ENCODE data around the gene ZMIZ1. TPM values are rescaled to one million over a fixed set of nuclear protein-coding genes. Genes with fewer than 3 reads are reported as not detected.

ZMIZ1 gene
- total RNA-seq, 1 donor from 2014 or later, result 84.7 TPM

- H3K9me3 ChIP-seq, result no peaks in the 10 kb centered on the region
- H3K4me1 ChIP-seq, result peaks cover 57% of the 10 kb centered on the region
- peak; percentile 69 for ATAC-seq
- intact Hi-C loops (cut with DNase I), result no loop called here
- H3K4me3 ChIP-seq, result no peak overlapping the region
- no peaks in the 10 kb centered on the region for H3K27me3 ChIP-seq
- DNase-seq, result peak; percentile 84
- no peak overlapping the region for H3K27ac ChIP-seq
- no peak for TF ChIP-seq CTCF (IDR thresholded peaks at IDR 0.05)
- H3K36me3 ChIP-seq, result no peaks in the 10 kb centered on the region
These were observed 181.5 kb downstream of the ZMIZ1 start for GRCh38 chr10:79250259-79250658.

GRCh38 chr10:79252450-79252849 lies 183.7 kb downstream of the ZMIZ1 start:
- Histone ChIP-seq H3K9me3 (no peaks in the 10 kb centered on the region), H3K27me3 (no peaks in the 10 kb centered on the region), H3K36me3 (peaks cover 13% of the 10 kb centered on the region), H3K4me3 (no peak overlapping the region), H3K27ac (no peak overlapping the region), H3K4me1 (peaks cover 35% of the 10 kb centered on the region)
- intact Hi-C loops (cut with DNase I), result no loop called here
- DNase-seq (no peak), ATAC-seq (no peak)
- TF ChIP-seq CTCF (IDR thresholded peaks at IDR 0.05), result no peak

- no peak for TF ChIP-seq CTCF (IDR thresholded peaks at IDR 0.05)
- Histone ChIP-seq H3K9me3 (no peaks in the 10 kb centered on the region), H3K27me3 (no peaks in the 10 kb centered on the region), H3K4me1 (peaks cover 30% of the 10 kb centered on the region), H3K27ac (no peak overlapping the region), H3K4me3 (no peak overlapping the region), H3K36me3 (peaks cover 15% of the 10 kb centered on the region)
- no peak for DNase-seq
- ATAC-seq, result no peak
- intact Hi-C loops (cut with DNase I), result no loop called here
These were observed 184.2 kb downstream of the ZMIZ1 start for GRCh38 chr10:79252971-79253370.

- no peak for TF ChIP-seq CTCF (IDR thresholded peaks at IDR 0.05)
- Histone ChIP-seq H3K9me3 (no peaks in the 10 kb centered on the region), H3K4me1 (peaks cover 26% of the 10 kb centered on the region), H3K27ac (no peak overlapping the region), H3K36me3 (peaks cover 15% of the 10 kb centered on the region), H3K4me3 (no peak overlapping the region), H3K27me3 (no peaks in the 10 kb centered on the region)
- DNase-seq (no peak), ATAC-seq (no peak)
- intact Hi-C loops (cut with DNase I), result no loop called here
These were observed 184.9 kb downstream of the ZMIZ1 start for GRCh38 chr10:79253704-79254103.

GRCh38 chr10:79254333-79255006 lies 185.7 kb downstream of the ZMIZ1 start:
- intact Hi-C loops (cut with DNase I), result no loop called here
- peaks cover 19% of the 10 kb centered on the region for H3K4me1 ChIP-seq
- H3K27ac ChIP-seq, result peak overlapping the region; percentile 3
- DNase-seq (no peak), ATAC-seq (no peak)
- no peaks in the 10 kb centered on the region for H3K27me3 ChIP-seq
- peaks cover 15% of the 10 kb centered on the region for H3K36me3 ChIP-seq
- H3K4me3 ChIP-seq, result no peak overlapping the region
- no peaks in the 10 kb centered on the region for H3K9me3 ChIP-seq
- TF ChIP-seq CTCF (IDR thresholded peaks at IDR 0.05), result no peak
